Measurements from ENCODE around the gene ENGASE.

ENGASE gene

DNA sequence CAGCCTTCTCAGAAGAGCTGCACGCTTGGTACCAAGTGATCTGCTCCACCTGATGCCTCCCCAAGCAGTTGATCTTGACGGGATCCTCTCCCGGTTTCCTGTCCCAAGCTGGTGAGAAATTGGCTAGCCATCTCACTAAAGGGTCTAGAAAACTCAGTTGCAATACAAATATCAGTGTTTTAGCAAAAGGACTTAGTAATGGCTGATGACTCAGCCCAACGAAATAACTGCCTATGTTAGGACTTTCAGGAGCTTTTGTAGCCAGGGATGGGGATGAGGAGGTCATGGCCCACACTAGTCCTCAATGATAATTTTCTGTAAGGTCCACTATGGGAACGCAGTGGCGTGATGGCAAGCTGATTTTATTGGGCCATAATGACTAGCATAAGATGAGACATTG lies 23.3 kb upstream of the ENGASE start:
- no peak for TF ChIP-seq CTCF (conservative IDR thresholded peaks at IDR 0.05; ENCODE audit: low read depth)
- ChIA-PET POLR2A (ENCODE audit: low non-redundant PET) (no interaction called here), CTCF (interaction anchor here (0.6 kb wide), 1 partner anchor 32 kb away, joined by 3 read pairs; no protein-coding TSS in a partner anchor)
- H3K27ac ChIP-seq: no peak overlapping the region
- DNase-seq (ENCODE audit: low spot score): no peak

DNA sequence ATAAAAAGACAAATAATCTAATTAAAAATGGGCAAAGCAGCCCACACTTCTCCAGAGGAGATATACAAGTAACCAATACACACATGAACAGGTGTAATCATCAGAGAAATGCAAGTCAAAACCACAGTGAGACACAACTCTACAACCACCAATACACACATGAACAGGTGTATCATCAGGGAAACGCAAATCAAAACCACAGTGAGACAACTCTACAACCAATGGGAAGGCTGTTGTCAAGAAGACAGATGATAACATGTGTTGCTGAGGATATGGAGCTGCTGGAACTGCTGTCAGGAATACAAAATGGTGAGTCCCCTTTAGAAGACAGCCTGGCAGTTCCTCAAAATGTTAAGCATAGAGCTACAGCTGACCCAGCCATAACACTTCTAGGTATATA lies 22.5 kb upstream of the ENGASE start:
- H3K27ac ChIP-seq: no peak overlapping the region
- DNase-seq (ENCODE audit: low spot score): no peak
- no peak for TF ChIP-seq CTCF (conservative IDR thresholded peaks at IDR 0.05; ENCODE audit: low read depth)
- CTCF ChIA-PET: interaction anchor here (0.6 kb wide), 1 partner anchor 32 kb away, joined by 3 read pairs; no protein-coding TSS in a partner anchor
- POLR2A ChIA-PET (ENCODE audit: low non-redundant PET): no interaction called here

GRCh38 chr17:79053251-79053925 lies 21.2 kb upstream of the ENGASE start:
- DNase-seq (ENCODE audit: low spot score): no peak
- no peak for TF ChIP-seq CTCF (conservative IDR thresholded peaks at IDR 0.05; ENCODE audit: low read depth)
- POLR2A ChIA-PET (ENCODE audit: low non-redundant PET): no interaction called here
- CTCF ChIA-PET: interaction anchor here (0.7 to 2.1 kb wide), 2 partner anchors 8 to 11 kb away, joined by 4 to 6 read pairs; no protein-coding TSS in a partner anchor
- H3K27ac ChIP-seq: no peak overlapping the region

GRCh38 chr17:79054200-79054960 lies 20.2 kb upstream of the ENGASE start:
- POLR2A ChIA-PET (ENCODE audit: low non-redundant PET): no interaction called here
- TF ChIP-seq CTCF (conservative IDR thresholded peaks at IDR 0.05; ENCODE audit: low read depth): no peak
- H3K27ac ChIP-seq: no peak overlapping the region
- DNase-seq (ENCODE audit: low spot score): no peak
- CTCF ChIA-PET: interaction anchor here (2.1 kb wide), 1 partner anchor 9 kb away, joined by 6 read pairs; no protein-coding TSS in a partner anchor

DNA sequence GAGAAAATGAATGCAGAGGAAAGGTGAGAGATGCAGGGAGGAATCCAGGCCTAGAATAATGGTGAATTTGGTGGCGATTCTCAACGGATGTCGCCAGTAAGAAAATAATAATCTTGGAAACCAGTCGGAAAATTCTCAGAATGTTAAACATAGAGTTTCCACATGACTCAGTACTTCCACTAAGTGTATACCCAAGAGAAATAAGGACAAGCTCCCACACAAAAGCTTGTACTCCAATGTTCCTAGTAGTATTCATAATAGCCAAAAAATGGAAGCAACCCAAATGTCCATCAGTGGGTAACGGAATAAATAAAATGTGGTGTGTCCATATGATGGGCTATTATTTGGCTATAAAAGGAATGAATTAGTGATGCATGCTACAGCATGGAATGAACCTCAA lies 19.4 kb upstream of the ENGASE start:
- no peak for DNase-seq (ENCODE audit: low spot score)
- TF ChIP-seq CTCF (conservative IDR thresholded peaks at IDR 0.05; ENCODE audit: low read depth): no peak
- no peak overlapping the region for H3K27ac ChIP-seq

DNA sequence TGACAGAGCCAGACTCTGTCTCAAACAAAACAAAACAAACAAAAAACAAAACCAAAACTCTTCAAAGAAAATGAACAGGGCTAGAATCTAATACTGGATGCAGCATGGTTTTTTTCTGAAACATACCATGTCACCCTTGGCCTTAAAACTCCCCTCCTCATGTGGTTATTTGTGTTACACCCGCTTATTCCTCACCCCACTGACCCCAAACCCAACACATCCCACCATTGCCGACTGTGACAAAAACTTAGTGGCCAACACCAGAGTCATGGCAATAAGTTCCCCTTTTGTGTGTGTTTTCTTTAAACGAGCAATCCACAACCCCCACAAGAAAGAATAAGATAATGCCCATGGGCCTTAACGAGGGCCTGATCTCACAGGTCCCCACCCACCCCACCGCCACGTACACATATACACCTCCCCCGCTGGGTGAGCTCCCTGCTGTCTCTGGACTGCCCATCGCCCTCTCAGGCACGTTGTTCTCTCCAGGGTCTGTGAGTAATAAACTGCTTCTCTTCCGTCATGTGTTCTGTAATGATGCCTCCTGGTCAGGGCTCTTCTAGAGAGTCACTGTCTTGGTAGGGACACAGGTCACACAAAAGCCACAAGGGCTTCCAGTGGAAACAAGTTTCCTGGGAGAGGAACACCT lies 16.8 kb upstream of the ENGASE start:
- no peak overlapping the region for H3K27ac ChIP-seq
- DNase-seq (ENCODE audit: low spot score): no peak
- TF ChIP-seq CTCF (conservative IDR thresholded peaks at IDR 0.05; ENCODE audit: low read depth): no peak
- ChIA-PET CTCF (no interaction called here), POLR2A (ENCODE audit: low non-redundant PET) (no interaction called here)

More for the DNA sequence above, 19.4 kb upstream of the ENGASE start:
- CTCF ChIA-PET: interaction anchor here (2.1 kb wide), 1 partner anchor 10 kb away, joined by 6 read pairs; no protein-coding TSS in a partner anchor
- POLR2A ChIA-PET (ENCODE audit: low non-redundant PET): no interaction called here
